Omental fat pad (tissue), 4 donors: ENCODE data around the gene KRT84. TPM values are rescaled to one million over a fixed set of nuclear protein-coding genes. Genes with fewer than 3 reads are reported as not detected.
A peak's percentile ranks its signal among the peaks of the same experiment; 100 is the strongest.

Experiments
- ATAC-seq: fragments of 150-250 bp; one replicate; pipeline ENCODE4 v1.9.1; 2016; ENCODE audit warnings: mild to moderate bottlenecking, moderate library complexity; ENCODE audit not compliant: low FRiP score
- DNase-seq: peaks from one replicate; pipeline ENCODE4 v3.0.0-alpha.2; 2019; ENCODE audit warnings: low spot score
- CTCF ChIP-seq, 3 donors: fragments of 450-650 bp; IDR thresholded peaks; one replicate each; pipeline ENCODE4 v1.5.1; 2016 to 2017; ENCODE audit warnings: antibody characterized with exemption in 3 of 3, mild to moderate bottlenecking in 3 of 3, moderate library complexity in 2 of 3
- total RNA-seq, 4 donors: library from RNA; depleted of rRNA; stranded (reverse); fragments of >200 nt; gene quantifications; one replicate each; pipeline ENCODE4 v1.1.0, GENCODE V29; 2016

KRT84 gene
- total RNA-seq, 4 donors from 2014 or later = not detected

GRCh38 chr12:52354200-52354599 is 31.3 kb downstream of the KRT84 start:
- DNase-seq = no peak
- TF ChIP-seq CTCF (IDR thresholded peaks at IDR 0.05) = no peak
- ATAC-seq = no peak

- DNase-seq = no peak
- no peak for ATAC-seq
- TF ChIP-seq CTCF (IDR thresholded peaks at IDR 0.05) = no peak
Observed at GRCh38 chr12:52353766-52354165, 31.7 kb downstream of the KRT84 start.

GRCh38 chr12:52352951-52353350 is 32.5 kb downstream of the KRT84 start:
- no peak for DNase-seq
- no peak for ATAC-seq
- no peak for TF ChIP-seq CTCF (IDR thresholded peaks at IDR 0.05)

GRCh38 chr12:52351196-52352059 is 34.0 kb downstream of the KRT84 start:
- ATAC-seq = no peak
- no peak for TF ChIP-seq CTCF (IDR thresholded peaks at IDR 0.05)
- no peak for DNase-seq

- no peak for TF ChIP-seq CTCF (IDR thresholded peaks at IDR 0.05)
- ATAC-seq (no peak), DNase-seq (no peak)
Observed at GRCh38 chr12:52350786-52351185, 34.7 kb downstream of the KRT84 start.

GRCh38 chr12:52350021-52350620 is 35.3 kb downstream of the KRT84 start:
- ATAC-seq (no peak), DNase-seq (no peak)
- no peak for TF ChIP-seq CTCF (IDR thresholded peaks at IDR 0.05)

GRCh38 chr12:52349196-52349595 is 36.3 kb downstream of the KRT84 start:
- DNase-seq = no peak
- no peak for TF ChIP-seq CTCF (IDR thresholded peaks at IDR 0.05)
- peak; percentile 92 for ATAC-seq
